KMS-11 (cell line): ENCODE measurements around the gene ZSCAN21.

Experiments
- H2AFZ ChIP-seq: fragments of 200-600 bp; sonication (generic); 2 replicates; pipeline ENCODE4 v1.6.1; 2016; ENCODE audit warnings: antibody characterized with exemption, mixed run types, low read depth
- H3K27ac ChIP-seq: fragments of 200-600 bp; sonication (generic); 2 replicates; pipeline ENCODE4 v1.6.1; 2016; ENCODE audit warnings: mild to moderate bottlenecking, mixed run types
- H3K27me3 ChIP-seq: fragments of 200-600 bp; sonication (generic); 2 replicates; pipeline ENCODE4 v1.6.1; 2017; ENCODE audit warnings: mild to moderate bottlenecking, low read depth, mixed run types, moderate library complexity; ENCODE audit not compliant: insufficient read depth
- H3K36me3 ChIP-seq: fragments of 200-600 bp; sonication (generic); 2 replicates; pipeline ENCODE4 v1.6.1; 2017; ENCODE audit warnings: mild to moderate bottlenecking, mixed run types; ENCODE audit not compliant: insufficient read depth
- H3K4me1 ChIP-seq: fragments of 200-600 bp; sonication (generic); 2 replicates; pipeline ENCODE4 v1.6.1; 2016; ENCODE audit warnings: mild to moderate bottlenecking, low read depth, mixed run types; ENCODE audit not compliant: poor library complexity, severe bottlenecking
- H3K4me2 ChIP-seq: fragments of 200-600 bp; sonication (generic); 2 replicates; pipeline ENCODE4 v1.7.0; 2016; ENCODE audit warnings: mild to moderate bottlenecking, mixed run types
- H3K4me3 ChIP-seq: fragments of 200-600 bp; sonication (generic); IDR thresholded peaks from 2 replicates; pipeline ENCODE4 v1.6.1; 2017; ENCODE audit warnings: low read depth, low read length, mixed read lengths; ENCODE audit not compliant: insufficient read depth
- H3K79me2 ChIP-seq: fragments of 200-600 bp; sonication (generic); 2 replicates; pipeline ENCODE4 v1.6.1; 2016; ENCODE audit warnings: low read depth, mixed run types; ENCODE audit not compliant: insufficient read depth
- H3K9ac ChIP-seq: fragments of 200-600 bp; sonication (generic); 2 replicates; pipeline ENCODE4 v1.6.1; 2016; ENCODE audit warnings: mild to moderate bottlenecking, mixed run types
- H4K20me1 ChIP-seq: fragments of 200-600 bp; sonication (generic); 2 replicates; pipeline ENCODE4 v1.6.1; 2016; ENCODE audit warnings: mild to moderate bottlenecking, mixed run types; ENCODE audit not compliant: insufficient read depth
- CTCF ChIP-seq: fragments of 200-600 bp; sonication (generic); conservative IDR thresholded peaks from 2 replicates; pipeline ENCODE4 v1.6.1; 2017; ENCODE audit warnings: low read depth, mild to moderate bottlenecking, antibody characterized with exemption, low read length, moderate library complexity, mixed read lengths

ZSCAN21 gene

GRCh38 chr7:100090527-100091410 is 41.2 kb downstream of the ZSCAN21 start:
- no peak overlapping the region for H3K9ac ChIP-seq
- no peak overlapping the region for H2AFZ ChIP-seq
- TF ChIP-seq CTCF: no peak
- H3K36me3 ChIP-seq: peaks cover 37% of the 10 kb centered on the region; the same call in 1 of the 2 replicates
- peaks cover 18% of the 10 kb centered on the region for H3K4me1 ChIP-seq
- peaks cover 12% of the 10 kb centered on the region; the same call in 1 of the 2 replicates for H3K79me2 ChIP-seq
- H4K20me1 ChIP-seq: no peaks in the 10 kb centered on the region
- no peaks in the 10 kb centered on the region for H3K27me3 ChIP-seq
- no peak overlapping the region for H3K4me2 ChIP-seq
- no peak overlapping the region for H3K27ac ChIP-seq
- H3K4me3 ChIP-seq: no peak overlapping the region

DNA sequence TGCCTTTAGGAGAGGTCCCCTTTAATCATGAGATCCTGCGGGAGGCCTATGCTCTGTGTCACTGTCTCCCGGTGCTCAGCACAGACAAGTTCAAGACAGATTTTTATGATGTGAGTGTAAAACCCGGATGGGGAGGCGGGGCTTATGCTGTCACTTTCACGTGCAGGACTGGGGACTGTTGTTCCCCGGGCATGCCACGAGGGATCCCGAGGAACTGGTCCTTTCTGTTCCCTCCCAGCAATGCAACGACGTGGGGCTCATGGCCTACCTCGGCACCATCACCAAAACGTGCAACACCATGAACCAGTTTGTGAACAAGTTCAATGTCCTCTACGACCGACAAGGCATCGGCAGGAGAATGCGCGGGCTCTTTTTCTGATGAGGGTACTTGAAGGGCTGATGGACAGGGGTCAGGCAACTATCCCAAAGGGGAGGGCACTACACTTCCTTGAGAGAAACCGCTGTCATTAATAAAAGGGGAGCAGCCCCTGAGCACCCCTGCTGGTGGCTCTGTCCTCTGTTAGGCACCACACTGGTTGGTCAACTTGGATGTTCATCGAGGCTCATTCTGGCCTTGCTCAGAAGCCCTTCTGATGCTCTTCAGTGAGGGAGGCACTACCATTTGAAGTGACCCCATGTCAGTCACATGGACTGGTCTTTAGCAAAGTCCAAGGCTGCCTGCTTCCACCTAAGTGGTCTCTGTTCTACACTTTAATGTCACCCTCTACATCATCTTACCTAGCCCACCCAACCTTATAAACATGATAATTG is 42.0 kb downstream of the ZSCAN21 start:
- H3K36me3 ChIP-seq: peaks cover 41% of the 10 kb centered on the region; the same call in 1 of the 2 replicates
- H3K4me2 ChIP-seq: no peak overlapping the region
- no peak overlapping the region; the same call in 1 of the 2 replicates for H3K27ac ChIP-seq
- H3K4me1 ChIP-seq: peaks cover 18% of the 10 kb centered on the region
- H3K79me2 ChIP-seq: peaks cover 12% of the 10 kb centered on the region; the same call in 1 of the 2 replicates
- no peak overlapping the region for H2AFZ ChIP-seq
- no peaks in the 10 kb centered on the region for H4K20me1 ChIP-seq
- H3K9ac ChIP-seq: no peak overlapping the region
- no peaks in the 10 kb centered on the region for H3K27me3 ChIP-seq
- H3K4me3 ChIP-seq: no peak overlapping the region
- TF ChIP-seq CTCF: no peak

DNA sequence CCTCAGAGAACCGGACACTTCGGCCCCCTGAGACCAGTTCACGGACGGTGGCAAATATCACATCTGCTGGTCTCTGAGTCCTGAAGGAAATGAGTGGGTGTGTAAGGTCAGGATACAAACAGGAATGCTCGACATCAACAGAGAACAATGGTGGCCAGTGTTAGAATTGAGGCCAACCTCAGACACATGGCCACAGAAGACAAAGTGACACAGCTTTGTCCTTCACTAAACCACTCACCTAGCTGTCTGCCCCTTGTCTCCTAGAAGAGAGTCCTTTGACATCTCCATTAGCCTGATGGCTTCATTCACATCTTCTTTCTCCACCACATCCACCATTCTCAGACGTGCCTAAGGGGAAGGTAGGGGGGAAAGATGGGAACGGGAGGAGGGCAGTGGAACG is 43.5 kb downstream of the ZSCAN21 start:
- peaks cover 53% of the 10 kb centered on the region; the same call in 1 of the 2 replicates for H3K36me3 ChIP-seq
- H3K4me1 ChIP-seq: peaks cover 16% of the 10 kb centered on the region
- H3K27ac ChIP-seq: no peak overlapping the region
- H3K27me3 ChIP-seq: no peaks in the 10 kb centered on the region
- H3K79me2 ChIP-seq: peaks cover 21% of the 10 kb centered on the region; the same call in 1 of the 2 replicates
- H4K20me1 ChIP-seq: no peaks in the 10 kb centered on the region
- no peak overlapping the region for H2AFZ ChIP-seq
- no peak for TF ChIP-seq CTCF
- H3K9ac ChIP-seq: no peak overlapping the region
- H3K4me2 ChIP-seq: no peak overlapping the region
- H3K4me3 ChIP-seq: no peak overlapping the region

DNA sequence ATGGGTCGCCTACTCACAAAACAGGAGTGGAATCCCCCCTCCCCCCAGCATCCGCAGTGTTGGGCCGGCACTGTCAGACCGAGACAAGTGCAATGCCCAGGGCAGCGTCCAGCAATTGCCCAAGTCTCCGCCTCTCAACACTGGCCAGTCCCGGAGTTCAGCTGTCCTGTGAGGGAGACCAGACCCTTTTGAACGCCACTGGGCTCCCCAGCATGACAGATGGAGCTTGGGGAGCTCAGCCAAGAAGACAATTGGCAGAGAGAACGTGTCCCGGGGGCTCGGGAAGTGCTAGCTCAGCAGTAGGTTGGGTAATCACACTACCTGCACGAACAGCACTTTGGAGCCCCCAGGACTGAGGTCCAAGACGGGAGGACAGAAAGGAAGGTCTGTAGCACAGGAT is 43.9 kb downstream of the ZSCAN21 start:
- TF ChIP-seq CTCF: no peak
- peaks cover 57% of the 10 kb centered on the region; the same call in 1 of the 2 replicates for H3K36me3 ChIP-seq
- peaks cover 13% of the 10 kb centered on the region for H3K4me1 ChIP-seq

More for the DNA sequence above, 43.9 kb downstream of the ZSCAN21 start:
- Histone ChIP-seq H3K4me3 (no peak overlapping the region), H2AFZ (no peak overlapping the region), H3K4me2 (no peak overlapping the region), H3K27me3 (no peaks in the 10 kb centered on the region), H4K20me1 (no peaks in the 10 kb centered on the region), H3K9ac (no peak overlapping the region), H3K27ac (no peak overlapping the region), H3K79me2 (peaks cover 26% of the 10 kb centered on the region; the same call in 1 of the 2 replicates)
